Hepatocyte (in vitro differentiated cells): ENCODE data around the gene FBXO46. TPM values are rescaled to one million over a fixed set of nuclear protein-coding genes. Genes with fewer than 3 reads are reported as not detected.
A peak's percentile ranks its signal among the peaks of the same experiment; 100 is the strongest.

Experiments
- DNase-seq: peaks from one replicate; pipeline ENCODE4 v3.0.0-alpha.2; 2016; ENCODE audit warnings: low spot score
- H2AFZ ChIP-seq: fragments of 200-600 bp; sonication (generic); 2 replicates; pipeline ENCODE4 v1.6.0; 2016; ENCODE audit warnings: antibody characterized with exemption, mild to moderate bottlenecking
- H3K27ac ChIP-seq: fragments of 200-600 bp; sonication (generic); 2 replicates; pipeline ENCODE4 v1.5.1; 2016; ENCODE audit warnings: mild to moderate bottlenecking
- H3K27me3 ChIP-seq: fragments of 200-600 bp; sonication (generic); 2 replicates; pipeline ENCODE4 v1.6.1; 2016
- H3K36me3 ChIP-seq: fragments of 200-600 bp; sonication (generic); replicated peaks from 2 replicates; pipeline ENCODE4 v1.5.1; 2016; ENCODE audit warnings: low read depth; ENCODE audit not compliant: insufficient read depth
- H3K4me1 ChIP-seq: fragments of 200-600 bp; sonication (generic); 2 replicates; pipeline ENCODE4 v1.5.1; 2016; ENCODE audit warnings: mild to moderate bottlenecking, moderate library complexity; ENCODE audit not compliant: insufficient read depth
- H3K4me2 ChIP-seq: fragments of 200-600 bp; sonication (generic); 2 replicates; pipeline ENCODE4 v1.6.0; 2016
- H3K4me3 ChIP-seq: fragments of 200-600 bp; sonication (generic); 2 replicates; pipeline ENCODE4 v1.5.1; 2016; ENCODE audit warnings: mild to moderate bottlenecking
- H3K79me2 ChIP-seq: fragments of 200-600 bp; sonication (generic); 2 replicates; pipeline ENCODE4 v1.6.0; 2017; ENCODE audit warnings: mild to moderate bottlenecking
- H3K9me2 ChIP-seq: fragments of 200-600 bp; sonication (generic); replicated peaks from 2 replicates; pipeline ENCODE4 v1.6.0; 2017; ENCODE audit warnings: mild to moderate bottlenecking; ENCODE audit not compliant: insufficient read depth
- H3K9me3 ChIP-seq: fragments of 200-600 bp; sonication (generic); 2 replicates; pipeline ENCODE4 v1.5.1; 2016; ENCODE audit warnings: low read depth, mild to moderate bottlenecking
- H4K20me1 ChIP-seq: fragments of 200-600 bp; sonication (generic); 2 replicates; pipeline ENCODE4 v1.6.0; 2016; ENCODE audit warnings: mild to moderate bottlenecking; ENCODE audit not compliant: insufficient read depth, poor library complexity, severe bottlenecking
- CTCF ChIP-seq: fragments of 200-600 bp; sonication (generic); IDR thresholded peaks from 2 replicates; pipeline ENCODE4 v1.5.1; 2016; ENCODE audit warnings: antibody characterized with exemption, mild to moderate bottlenecking; ENCODE audit not compliant: poor library complexity
- EZH2 ChIP-seq: fragments of 200-600 bp; sonication (generic); IDR thresholded peaks from 2 replicates; pipeline ENCODE4 v1.6.1; 2016; ENCODE audit warnings: antibody characterized with exemption, mild to moderate bottlenecking, borderline replicate concordance
- EZH2phosphoT487 ChIP-seq: fragments of 200-600 bp; sonication (generic); IDR thresholded peaks from one replicate; pipeline ENCODE4 v1.6.1; 2018; ENCODE audit warnings: antibody characterized with exemption, mild to moderate bottlenecking, low read depth, moderate library complexity; ENCODE audit not compliant: unreplicated experiment, severe bottlenecking
- WGBS: methylation state at CpG from one replicate; pipeline ENCODE4 v1.1.6; 2016; ENCODE audit warnings: low lambda C conversion rate; ENCODE audit errors: missing lambda C conversion rate; 5-methylcytosine and 5-hydroxymethylcytosine counted together
- polyA plus RNA-seq: library from polyadenylated mRNA; unstranded; fragments of >200 nt; fragmentation: Nextera tagmentation; extraction: Ambion mirVana; gene quantifications from 2 replicates; pipeline ENCODE4 v1.2.1, GENCODE V29; 2016
- total RNA-seq: library from RNA; depleted of rRNA; stranded (reverse); fragments of >200 nt; gene quantifications from 2 replicates; pipeline ENCODE4 v1.2.3, GENCODE V29; 2014

FBXO46 gene
- total and polyA plus RNA-seq, 2 experiments from 2014 or later, result 7.5 to 14.8 TPM

GRCh38 chr19:45771311-45771933 is 40.7 kb upstream of the FBXO46 start:
- 95% methylated on average over 31 of the region's 46 CpGs for WGBS

DNA sequence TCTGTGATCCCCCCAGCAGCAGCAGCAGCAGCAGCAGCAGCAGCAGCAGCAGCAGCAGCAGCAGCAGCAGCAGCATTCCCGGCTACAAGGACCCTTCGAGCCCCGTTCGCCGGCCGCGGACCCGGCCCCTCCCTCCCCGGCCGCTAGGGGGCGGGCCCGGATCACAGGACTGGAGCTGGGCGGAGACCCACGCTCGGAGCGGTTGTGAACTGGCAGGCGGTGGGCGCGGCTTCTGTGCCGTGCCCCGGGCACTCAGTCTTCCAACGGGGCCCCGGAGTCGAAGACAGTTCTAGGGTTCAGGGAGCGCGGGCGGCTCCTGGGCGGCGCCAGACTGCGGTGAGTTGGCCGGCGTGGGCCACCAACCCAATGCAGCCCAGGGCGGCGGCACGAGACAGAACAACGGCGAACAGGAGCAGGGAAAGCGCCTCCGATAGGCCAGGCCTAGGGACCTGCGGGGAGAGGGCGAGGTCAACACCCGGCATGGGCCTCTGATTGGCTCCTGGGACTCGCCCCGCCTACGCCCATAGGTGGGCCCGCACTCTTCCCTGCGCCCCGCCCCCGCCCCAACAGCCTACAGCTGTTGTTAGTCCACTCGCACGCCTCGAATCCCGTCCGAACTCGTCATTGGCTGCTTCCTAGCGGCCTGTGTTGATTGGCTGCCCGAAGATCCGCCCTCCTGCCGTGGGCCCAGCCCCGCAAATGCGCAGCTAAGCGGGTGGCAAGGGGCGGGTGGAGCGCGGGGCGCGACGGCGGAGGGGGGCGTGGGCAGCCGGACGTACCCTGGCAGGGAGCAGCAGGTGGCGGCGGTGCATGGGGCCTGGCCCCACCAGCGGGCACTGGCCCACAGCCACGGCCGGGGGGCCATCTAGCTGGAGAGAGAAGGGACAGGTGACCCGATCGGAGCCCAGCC is 39.8 kb upstream of the FBXO46 start:
- H3K36me3 ChIP-seq, result no peaks in the 10 kb centered on the region
- peak overlapping the region; percentile 90 for H3K4me2 ChIP-seq
- H3K4me1 ChIP-seq, result peaks cover 19% of the 10 kb centered on the region
- no peaks in the 10 kb centered on the region for H3K9me3 ChIP-seq
- H3K27ac ChIP-seq, result peak overlapping the region; percentile 91
- WGBS, result 3% methylated on average over 54 of the region's 79 CpGs
- H4K20me1 ChIP-seq, result no peaks in the 10 kb centered on the region
- H3K9me2 ChIP-seq, result no peaks in the 10 kb centered on the region
- peak; percentile 97 for DNase-seq
- peak overlapping the region; percentile 27 for H3K4me3 ChIP-seq
- H2AFZ ChIP-seq, result no peak overlapping the region
- peaks cover 24% of the 10 kb centered on the region for H3K79me2 ChIP-seq
- TF ChIP-seq CTCF, result peak; percentile 93
- no peak for TF ChIP-seq EZH2phosphoT487
- TF ChIP-seq EZH2, result no peak
- no peaks in the 10 kb centered on the region for H3K27me3 ChIP-seq

More at GRCh38 chr19:45771311-45771933, 40.7 kb upstream of the FBXO46 start:
- Histone ChIP-seq H3K36me3 (no peaks in the 10 kb centered on the region), H4K20me1 (no peaks in the 10 kb centered on the region), H3K79me2 (peaks cover 15% of the 10 kb centered on the region), H3K4me2 (peak overlapping the region; percentile 90), H3K27ac (peak overlapping the region; percentile 91), H3K4me1 (peaks cover 11% of the 10 kb centered on the region), H3K9me2 (no peaks in the 10 kb centered on the region), H3K4me3 (no peak overlapping the region), H3K9me3 (no peaks in the 10 kb centered on the region), H2AFZ (no peak overlapping the region), H3K27me3 (no peaks in the 10 kb centered on the region)
- DNase-seq, result no peak
- no peak for TF ChIP-seq EZH2
- no peak for TF ChIP-seq EZH2phosphoT487
- TF ChIP-seq CTCF, result no peak

- peaks cover 31% of the 10 kb centered on the region for H3K79me2 ChIP-seq
- no peaks in the 10 kb centered on the region for H3K27me3 ChIP-seq
- H3K9me3 ChIP-seq, result no peaks in the 10 kb centered on the region
- peaks cover 25% of the 10 kb centered on the region for H3K4me1 ChIP-seq
- 2% methylated on average over 15 of the region's 28 CpGs for WGBS
- H3K4me2 ChIP-seq, result peak overlapping the region; percentile 90
- H3K36me3 ChIP-seq, result no peaks in the 10 kb centered on the region
- H2AFZ ChIP-seq, result no peak overlapping the region
- no peaks in the 10 kb centered on the region for H3K9me2 ChIP-seq
- peak overlapping the region; percentile 91 for H3K27ac ChIP-seq
- TF ChIP-seq CTCF (no peak), EZH2phosphoT487 (no peak), EZH2 (no peak)
- peak; percentile 71 for DNase-seq
- H3K4me3 ChIP-seq, result peak overlapping the region; percentile 27
- no peaks in the 10 kb centered on the region for H4K20me1 ChIP-seq
These were observed 39.1 kb upstream of the FBXO46 start for GRCh38 chr19:45769821-45770191.
